T-helper 1 cell (primary cell): ENCODE results near the gene METTL27.
A peak's percentile ranks its signal among the peaks of the same experiment; 100 is the strongest.
"Not testable (repeated sequence)": the region's sequence is repeated elsewhere in the genome, so short reads cannot be mapped to it uniquely, and the experiment has no call there.

Experiments
- DNase-seq, 5 donors: peaks; one replicate each; pipeline ENCODE4 v3.0.0-alpha.2; 2012 to 2020

METTL27 gene

DNA sequence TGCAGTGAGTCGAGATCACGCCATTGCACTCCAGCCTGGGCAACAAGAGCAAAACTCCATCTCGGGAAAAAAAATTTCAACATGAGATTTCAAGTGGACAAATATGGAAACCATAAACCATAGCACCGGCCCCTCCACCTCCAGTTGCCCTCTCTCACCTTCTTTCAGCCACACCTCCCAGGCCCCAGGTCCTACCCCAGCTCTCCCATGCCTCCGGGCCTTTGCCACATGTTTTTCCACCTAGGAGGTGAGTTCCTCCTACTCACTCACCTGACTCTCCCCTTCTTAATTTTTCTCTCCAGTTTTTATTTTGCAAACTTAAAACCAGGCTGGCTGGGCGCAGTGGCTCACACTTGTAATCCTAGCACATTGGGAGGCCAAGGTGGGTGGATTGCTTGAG, 25.2 kb downstream of the METTL27 start:
- no peak for DNase-seq

DNA sequence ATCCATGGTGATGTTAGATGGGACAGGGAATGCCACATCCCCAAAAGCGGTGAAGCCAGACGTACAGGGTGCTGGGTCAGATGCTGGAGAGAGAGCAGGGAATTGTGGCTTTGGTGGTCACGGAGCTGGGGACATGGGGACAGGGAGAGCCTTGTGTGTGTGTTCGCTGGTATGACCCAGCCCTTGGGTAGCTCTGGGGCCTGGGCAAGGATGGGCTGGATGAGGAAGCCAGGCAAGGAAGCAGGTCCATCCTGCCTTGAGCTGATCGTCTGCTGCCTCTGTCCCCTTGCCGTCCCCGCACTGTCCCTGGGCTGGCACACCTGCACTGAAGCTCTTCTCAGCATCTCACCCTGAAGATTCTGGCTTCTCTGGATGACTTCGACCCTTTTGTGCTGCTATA, 26.9 kb downstream of the METTL27 start:
- no peak for DNase-seq

DNA sequence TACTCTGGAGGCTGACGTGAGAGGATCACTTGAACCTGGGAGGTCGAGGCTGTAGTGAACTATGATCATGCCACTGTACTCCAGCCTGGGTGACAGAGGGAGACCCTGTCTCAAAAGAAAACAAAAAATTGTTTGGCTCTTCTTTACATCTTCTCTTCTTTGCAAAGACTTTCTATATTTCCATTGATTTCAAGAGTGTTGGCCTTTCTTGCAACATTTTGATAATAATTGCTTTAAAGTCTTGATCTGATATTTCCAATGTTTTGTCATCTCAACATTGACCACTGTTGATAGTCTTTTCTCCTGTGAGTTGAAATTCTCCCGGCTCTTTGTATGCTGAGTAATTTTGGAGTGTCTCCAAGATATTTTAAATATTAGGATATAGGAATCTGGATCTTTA, 29.3 kb downstream of the METTL27 start:
- no peak for DNase-seq

DNA sequence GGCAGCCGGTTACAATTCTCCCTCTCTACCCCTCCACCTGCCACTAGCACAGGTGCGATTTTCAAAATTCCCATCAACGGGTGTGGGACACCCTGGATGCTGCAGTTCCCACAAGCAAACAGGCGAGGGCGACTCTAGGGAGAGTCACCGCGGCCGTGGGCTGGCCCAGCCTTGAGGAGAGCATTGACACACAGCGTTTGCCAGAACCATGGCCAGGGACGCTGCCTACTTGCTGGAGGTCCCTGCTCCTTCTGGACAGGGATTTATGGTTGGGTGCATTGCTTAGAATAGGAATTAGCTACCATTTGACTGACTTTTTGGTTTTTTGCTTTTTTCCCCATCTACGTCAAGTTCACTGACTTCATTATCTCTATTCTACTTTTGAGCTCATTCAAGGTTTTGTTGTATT, 30.6 kb downstream of the METTL27 start:
- peak in 4 of 5 donors; percentile 24 to 31 (median 27) for DNase-seq

DNA sequence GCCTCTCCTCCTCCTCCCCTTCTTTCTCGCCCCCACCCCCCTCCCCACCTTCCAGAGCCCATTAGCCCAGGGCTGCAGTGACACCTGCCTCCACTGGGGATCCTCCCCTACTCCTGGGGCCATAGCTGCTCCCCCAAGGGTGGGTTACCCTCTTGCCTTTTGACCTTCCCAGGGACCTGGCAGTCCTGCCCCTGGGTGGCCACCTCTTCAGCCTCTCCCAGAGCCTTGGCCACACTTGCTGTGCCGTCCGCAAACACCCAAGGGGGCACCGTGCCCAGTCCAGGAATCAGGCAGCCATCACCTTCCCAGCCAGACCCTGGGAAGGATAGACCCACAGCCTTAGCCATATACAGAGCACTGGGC, 31.3 kb downstream of the METTL27 start:
- DNase-seq = no peak

DNA sequence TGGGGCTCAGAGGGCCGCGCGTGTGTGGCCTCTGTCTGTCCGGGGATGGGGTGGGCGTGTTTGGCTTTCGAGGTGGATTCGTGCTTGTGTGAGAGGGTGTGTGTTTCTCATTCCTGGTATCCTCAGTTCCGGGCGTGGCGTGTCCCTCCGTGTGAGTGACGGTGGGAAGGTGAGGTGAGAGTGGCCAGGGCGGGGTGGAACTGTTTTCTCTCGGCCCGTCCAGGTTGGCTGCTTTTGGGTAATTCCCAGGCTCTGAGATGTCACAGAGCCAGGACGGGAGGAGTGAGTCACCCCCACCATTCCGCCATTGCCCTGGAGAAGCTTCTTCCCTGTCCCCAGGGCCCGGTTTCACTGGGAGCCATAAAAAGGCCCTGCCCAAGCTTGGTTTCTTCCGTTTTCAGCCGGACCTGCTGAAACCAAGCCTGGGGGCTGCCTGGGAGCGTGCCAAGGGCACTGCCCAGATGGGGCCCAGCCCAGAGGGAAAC, 32.8 kb downstream of the METTL27 start:
- DNase-seq = no peak

DNA sequence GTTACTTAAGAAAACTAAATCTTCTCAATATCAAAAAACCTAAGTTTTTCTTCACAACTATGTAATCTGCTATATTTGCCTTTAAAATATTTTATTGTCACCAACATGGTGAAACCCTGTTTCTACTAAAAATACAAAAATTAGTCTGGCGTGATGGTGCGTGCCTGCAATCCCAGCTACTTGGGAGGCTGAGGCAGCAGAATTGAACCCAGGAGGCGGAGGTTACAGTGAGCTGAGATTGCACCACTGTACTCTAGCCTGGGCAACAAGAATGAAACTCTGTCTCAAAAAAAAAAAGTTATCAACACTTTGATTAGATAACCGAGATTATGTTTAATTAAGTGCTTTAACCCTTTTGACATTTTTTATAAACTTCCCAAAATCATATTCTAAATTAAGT, 39.9 kb downstream of the METTL27 start:
- no peak for DNase-seq

DNA sequence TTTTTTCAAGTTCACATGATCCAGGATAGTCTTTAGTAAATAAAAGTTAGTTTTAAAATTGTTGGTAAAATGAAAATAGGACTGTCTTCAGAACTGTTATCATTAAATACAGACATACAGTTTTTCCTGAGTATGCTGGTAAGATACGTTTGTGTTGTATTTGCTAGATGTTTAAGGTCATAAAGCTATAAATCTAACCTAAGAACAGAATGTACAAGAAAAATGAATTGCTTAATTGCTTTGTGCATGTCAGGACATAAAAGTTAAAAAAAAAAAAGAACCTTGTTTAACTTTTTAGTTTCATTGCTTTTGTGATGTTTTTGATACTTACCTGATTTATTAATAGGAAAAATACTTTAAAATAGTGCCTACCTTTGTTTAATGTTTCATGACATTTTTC, 40.7 kb downstream of the METTL27 start:
- DNase-seq = no peak

DNA sequence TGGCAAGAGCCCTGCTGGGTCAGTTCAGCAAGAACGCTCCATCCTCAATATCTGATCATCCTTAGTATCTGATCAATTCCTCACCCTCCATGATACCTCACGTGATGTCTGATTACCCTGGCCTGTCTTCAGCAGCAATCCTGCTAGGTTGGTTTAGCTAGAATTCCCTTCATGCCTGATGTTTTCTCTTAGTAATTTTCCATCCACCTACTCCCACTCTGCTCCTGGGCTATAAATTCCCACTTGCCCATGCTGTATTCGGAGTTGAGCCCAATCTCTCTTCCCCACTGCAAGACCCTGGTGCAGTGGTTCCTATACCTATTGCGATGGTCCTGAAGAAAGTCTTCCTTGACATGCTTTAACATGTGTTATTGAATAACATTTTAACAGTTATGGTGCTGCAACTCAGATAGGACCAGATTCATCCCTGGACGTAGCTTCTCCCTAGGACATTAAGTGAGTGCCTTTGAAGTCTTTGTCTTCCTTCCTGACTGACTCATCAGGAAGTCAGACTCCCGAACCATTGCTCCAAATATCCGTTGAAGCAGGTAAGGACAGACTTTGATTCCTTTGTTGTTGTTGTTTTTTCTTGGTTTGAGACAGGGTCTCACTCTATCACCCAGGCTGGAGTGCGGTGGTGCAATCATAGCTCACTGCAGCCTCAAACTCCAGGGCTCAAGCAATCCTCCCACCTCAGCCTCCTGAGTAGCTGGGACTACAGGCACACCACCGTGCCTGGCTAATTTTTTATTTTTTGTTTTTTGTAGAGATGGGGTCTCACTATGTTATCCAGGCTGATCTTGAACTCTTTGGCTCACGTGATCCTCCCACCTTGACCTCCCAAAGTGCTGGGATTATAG, 42.8 kb downstream of the METTL27 start:
- DNase-seq = no peak

DNA sequence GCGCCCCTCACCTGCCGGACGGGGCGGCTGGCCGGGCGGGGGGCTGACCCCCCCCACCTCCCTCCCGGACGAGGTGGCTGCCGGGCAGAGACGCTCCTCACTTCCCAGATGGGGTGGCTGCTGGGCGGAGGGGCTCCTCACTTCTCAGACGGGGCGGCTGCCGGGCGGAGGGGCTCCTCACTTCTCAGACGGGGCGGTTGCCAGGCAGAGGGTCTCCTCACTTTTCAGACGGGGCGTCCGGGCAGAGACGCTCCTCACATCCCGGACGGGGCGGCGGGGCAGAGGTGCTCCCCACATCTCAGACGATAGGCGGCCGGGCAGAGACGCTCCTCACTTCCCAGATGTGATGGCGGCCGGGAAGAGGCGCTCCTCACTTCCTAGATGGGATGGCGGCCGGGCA, 45.1 kb downstream of the METTL27 start:
- not testable (repeated sequence) for DNase-seq

DNA sequence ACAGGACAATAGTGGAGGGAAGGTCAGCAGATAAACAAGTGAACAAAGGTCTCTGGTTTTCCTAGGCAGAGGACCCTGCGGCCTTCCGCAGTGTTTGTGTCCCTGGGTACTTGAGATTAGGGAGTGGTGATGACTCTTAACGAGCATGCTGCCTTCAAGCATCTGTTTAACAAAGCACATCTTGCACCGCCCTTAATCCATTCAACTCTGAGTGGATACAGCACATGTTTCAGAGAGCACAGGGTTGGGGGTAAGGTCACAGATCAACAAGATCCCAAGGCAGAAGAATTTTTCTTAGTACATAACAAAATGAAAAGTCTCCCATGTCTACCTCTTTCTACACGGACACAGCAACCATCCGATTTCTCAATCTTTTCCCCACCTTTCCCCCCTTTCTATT, 45.7 kb downstream of the METTL27 start:
- DNase-seq = not testable (repeated sequence)

DNA sequence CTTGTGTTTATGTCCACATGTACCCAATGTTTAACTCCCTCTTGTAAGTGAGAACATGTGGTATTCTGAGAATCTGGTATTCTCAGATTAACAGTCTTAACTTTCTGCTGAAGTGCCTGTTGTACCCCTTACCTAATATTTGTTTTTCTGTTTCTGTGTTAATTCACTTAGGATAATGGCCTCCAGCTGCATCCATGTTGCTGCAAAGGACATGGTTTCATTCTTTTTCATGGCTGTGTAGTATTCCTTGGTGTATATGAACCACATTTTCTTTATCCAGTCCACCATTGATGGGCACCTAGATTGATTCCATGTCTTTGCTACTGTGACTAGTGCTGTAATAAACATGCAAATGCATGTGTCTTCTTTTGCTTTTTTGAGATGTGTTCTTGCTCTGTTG, 47.1 kb downstream of the METTL27 start:
- DNase-seq = not testable (repeated sequence)

DNA sequence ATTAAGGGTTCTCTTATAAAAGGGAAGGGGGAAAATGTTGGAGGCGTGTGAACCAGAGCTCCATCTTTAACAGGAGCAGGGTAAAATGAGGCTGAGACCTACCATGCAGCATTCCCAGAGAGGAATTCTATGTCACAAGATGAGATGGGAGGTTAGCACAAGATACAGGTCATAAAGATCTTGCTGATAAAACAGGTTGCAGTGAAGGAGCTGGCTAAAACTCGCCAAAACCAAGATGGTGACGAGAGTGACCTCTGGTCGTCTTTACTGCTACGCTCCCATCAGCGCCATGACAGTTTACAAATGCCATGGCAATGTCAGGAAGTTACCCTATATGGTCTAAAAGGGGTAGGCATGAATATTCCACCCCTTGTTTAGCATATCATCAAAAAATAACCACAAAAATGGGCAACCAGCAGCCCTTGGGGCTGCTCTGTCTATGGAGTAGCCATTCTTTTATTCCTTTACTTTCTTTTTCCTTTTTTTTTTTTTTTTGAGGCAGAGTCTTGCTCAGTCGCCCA, 51.1 kb downstream of the METTL27 start:
- DNase-seq = not testable (repeated sequence)

DNA sequence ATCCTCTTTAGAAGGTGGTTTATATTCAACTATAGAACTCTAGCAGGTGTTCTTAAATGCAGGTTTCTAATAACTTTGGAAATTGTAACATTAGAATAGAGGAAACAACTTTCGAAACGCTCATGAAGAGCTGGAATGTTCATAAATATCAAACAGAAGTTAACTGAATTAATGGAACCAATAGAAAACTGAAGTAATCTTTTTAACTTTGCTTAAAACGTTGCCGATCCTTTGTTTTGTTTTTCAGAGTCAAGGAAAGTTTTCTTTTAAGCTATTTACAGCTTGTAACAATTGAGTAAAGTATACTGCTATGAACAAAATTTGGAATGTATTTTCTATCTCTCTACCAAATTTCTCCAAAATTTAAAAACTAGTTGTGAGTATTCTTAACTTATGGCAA, 53.3 kb downstream of the METTL27 start:
- DNase-seq = no peak

DNA sequence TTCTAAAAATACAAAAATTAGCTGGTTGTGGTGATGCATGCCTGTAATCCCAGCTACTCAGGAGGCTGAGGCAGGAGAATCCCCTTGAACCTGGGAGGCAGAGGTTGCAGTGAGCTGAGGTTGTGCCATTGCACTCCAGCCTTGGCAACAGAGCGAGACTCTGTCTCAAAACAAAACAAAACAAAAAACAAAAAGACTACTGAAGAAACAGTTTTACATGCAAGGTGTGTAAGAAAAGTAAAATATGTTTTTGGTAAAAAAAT, 54.6 kb downstream of the METTL27 start:
- not testable (repeated sequence) for DNase-seq

DNA sequence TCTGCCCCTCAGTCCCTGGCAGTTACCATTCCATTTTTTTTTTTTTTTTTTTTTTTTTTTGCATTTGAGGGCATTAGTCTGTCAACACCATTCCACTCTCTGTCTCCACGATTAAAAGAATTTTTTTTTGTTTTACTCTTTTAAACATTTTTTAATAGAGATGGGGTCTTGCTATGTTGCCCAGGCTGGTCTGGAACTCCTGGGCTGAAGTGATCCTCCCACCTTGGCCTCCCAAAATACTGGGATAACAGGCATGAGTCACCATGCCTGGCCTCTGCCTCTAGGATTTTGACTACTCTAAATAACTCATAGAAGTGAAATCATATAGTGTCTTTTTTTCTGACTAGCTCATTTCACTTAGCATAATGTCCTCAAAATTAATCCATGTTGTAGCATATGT, 55.7 kb downstream of the METTL27 start:
- DNase-seq = no peak
